HG02763 (cell line): Measurements from ENCODE around the gene ALK.

Experiments used
- ATAC-seq: cut with Tn5 transposase; IDR thresholded peaks from one replicate; pipeline ENCODE4 v1.9.1; 2021; ENCODE audit warnings: mild to moderate bottlenecking, moderate library complexity; ENCODE audit not compliant: unreplicated experiment

ALK gene

DNA sequence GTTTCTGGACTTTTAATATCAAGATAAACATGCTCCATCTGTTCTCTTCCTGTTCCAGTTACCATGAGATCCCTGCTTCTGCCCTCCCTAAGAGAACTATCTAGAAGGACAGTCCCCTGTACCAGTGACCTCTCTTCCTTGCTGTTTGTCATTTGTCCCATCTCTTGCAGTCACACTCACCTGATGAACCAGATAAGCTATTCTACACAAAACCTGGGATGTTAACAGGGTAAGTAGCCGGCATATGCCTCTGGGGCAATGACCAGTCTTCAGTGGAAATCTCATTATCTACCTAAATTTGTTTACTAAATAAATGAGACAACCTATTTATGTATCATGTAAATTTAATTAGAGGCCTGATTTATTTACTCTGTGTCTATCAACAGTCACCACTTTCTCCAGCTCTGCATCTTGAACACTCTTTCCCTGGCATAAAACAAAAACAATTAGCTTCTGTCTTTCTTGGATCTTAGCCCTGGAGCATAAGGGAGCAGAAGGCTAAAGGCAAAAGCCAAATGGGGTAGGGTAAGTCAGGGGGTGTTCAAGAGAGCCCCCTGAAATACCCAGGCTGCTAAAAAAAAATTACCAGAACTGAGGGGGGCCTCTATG is 337.7 kb downstream of the ALK start:
- ATAC-seq = peak; percentile 20

DNA sequence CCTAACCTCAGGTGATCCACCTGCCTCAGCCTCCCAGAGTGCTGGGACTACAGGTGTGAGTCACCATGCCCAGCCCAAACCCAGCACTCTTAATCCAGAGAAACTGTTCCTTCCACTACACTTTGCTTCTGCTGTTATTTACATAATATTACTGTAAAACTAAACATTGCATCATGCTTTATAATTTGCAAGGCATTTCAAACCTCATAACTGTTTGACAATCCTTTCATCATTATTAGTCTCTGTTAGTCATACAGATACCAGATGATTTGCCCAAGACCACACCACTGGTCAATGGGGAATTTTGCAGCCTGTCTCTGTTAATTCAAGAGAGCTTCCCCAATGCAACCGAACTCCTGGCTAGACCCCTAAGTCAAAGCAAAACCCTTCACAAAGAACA is 338.3 kb downstream of the ALK start:
- ATAC-seq = peak; percentile 53

DNA sequence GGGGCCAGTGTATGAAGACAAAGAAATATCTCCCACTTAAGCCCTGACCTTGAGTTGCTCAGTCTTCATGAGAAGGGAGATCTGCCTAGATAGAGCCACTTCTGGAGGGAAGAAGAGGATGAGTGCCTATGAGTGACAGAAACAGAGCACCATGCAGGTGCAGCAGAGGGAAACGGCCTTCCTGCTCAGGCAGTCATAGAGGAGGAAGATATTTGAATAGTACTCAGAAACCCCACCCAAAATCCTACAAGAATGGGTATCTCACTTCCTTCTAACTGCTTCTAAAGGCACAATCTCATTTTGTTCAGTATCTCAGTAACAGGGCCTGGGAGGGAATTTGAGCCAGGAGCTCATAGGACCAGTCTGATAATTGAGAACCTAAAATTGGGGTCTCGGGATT is 339.3 kb downstream of the ALK start:
- ATAC-seq = no peak

DNA sequence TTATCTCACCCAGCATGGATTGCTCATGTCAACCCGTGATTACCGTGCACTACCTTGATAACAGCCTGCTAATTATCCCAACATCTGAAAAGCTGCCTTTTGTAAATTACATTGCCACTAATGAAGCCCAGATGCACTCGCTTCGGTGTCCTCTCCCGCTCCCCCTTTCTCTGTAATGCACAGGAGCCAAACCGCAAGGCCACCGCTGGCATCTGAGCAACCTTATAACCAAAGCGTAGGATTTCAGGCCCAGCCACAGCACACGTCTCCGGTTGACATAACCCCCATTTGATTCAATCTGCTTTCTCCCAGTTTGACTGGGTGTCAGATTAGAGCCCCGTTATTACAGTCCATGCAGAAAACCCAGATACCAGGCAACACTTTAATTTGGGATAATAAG is 341.2 kb downstream of the ALK start:
- no peak for ATAC-seq

DNA sequence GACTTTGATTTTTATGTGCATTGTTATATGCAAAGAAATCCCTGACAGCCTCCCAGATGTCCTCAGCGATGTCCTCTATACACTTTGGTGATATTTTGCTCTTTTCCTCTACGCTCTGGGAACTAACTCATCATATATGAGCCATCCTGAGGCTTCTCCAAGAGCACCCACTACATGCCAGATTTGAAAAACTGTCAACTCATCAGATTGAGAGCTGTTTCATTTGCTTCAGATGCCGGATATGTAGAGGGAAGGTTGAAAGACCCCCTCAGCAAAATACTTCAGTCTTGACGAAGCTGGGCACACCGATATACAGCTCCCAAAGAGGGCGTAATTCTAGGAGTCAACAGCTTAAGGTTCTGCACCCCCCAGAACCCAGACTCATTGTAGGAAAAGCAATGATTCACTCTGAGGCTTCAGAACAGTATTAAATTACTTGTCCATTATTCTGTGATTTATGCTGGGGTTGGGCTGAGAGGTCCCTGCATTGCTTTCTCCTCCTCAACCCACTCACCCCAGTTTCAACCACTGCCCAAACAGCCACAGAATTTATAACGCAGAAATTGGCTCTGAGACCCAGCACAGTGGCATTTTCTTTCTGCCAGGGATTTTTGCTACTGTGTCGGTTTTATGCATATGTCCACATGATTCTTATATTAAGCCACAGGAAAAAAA is 341.8 kb downstream of the ALK start:
- ATAC-seq = no peak

DNA sequence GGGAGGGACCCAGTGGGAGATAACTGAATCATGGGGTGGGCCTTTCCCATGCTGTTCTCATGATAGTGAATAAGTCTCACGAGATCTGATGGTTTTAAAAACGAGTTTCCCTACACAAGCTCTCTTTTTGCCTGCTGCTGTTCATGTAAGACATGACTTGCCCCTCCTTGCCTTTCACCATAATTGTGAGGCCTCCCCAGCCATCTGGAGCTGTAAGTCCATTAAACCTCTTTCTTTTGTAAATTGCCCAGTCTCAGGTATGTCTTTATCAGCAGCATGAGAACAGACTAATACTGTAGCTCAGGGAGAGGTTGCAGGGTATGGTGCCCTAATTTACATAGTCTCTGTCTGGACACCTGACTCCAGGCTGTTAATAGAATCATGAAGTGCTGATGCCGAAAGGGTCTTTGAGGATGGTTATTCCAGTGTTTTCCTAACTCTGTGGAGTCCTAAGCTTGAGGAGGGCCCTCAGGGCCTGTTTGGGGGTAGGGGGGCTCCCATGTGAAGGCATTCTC is 343.2 kb downstream of the ALK start:
- ATAC-seq = no peak

DNA sequence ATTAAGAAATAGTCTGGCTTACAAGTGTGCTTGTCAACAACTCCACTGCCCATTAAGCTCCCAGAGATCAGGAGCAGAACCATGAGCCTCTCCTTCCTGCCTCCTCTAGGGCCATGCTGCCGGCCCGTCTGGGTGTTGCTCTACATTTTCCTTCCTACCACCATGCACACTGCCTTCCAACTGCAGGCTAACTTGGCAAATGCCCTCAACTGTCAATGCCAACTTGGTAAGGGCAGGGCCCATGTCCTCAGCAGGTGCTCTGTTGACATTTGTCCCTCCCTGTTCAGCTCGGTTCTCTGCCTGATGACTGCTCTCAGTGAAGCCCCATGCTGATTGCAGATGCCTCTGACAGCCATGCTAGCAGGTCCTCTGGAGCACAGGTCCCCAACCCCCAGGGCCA is 345.2 kb downstream of the ALK start:
- ATAC-seq = no peak

DNA sequence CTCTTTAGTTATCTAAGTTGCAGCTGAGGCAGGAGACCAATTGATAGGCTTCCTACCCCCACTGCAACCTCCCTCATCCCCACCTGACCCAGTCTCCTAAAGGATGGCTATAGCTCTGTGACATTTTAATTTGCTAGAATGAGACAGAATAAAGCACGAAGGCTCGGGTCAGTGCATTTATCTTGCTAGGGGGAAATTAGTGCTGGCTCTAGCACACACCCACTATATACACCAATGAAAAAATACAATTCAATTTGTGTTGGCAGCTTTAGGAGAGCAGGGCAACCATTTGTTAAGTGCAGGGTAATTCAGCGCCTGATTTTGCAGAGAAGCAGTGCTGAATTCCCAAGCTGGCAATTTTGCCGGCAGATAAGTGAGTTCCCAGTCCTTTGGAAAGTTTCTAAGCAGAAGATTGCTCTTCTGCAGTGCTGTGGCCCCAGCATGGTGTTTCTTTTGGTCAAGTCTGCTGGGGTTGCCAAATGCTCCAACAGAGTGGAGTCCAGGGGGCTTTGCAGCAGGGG is 346.0 kb downstream of the ALK start:
- no peak for ATAC-seq

DNA sequence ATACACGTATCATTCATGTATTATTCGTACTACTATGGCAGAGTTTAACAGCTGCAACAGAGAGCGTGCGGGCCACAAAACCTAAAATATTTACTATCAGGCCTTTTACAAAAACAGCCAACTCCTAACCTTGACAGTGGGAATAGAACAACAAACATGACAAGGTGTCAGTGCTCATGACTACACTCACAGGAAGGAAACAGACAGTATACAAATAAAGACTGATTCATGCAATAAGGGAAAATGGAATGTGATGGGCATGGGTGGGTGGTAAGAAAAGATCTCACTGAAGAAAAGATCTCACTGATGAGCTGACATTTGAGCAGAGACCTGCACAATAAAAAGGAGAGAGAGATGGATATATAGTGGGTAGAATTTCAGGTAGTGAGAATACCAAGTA is 347.8 kb downstream of the ALK start:
- no peak for ATAC-seq

DNA sequence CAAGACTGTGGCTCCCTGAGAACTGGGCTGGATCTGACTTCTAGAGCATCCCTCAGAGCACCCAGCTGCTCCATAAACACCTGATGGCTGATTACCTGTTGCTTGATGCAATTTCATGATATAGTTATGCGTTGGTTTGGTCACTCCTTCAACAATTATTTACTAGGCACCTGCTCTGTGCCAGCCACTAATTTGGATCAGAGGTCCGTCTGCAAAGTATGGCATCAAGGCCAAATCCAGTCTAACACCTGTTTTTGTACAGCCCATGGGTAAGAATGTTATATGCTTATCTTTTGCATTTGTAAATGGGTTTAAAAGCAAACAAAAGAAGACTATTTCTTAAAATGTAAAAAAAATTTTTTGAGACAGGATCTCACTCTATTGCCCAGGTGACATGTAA is 348.2 kb downstream of the ALK start:
- no peak for ATAC-seq

DNA sequence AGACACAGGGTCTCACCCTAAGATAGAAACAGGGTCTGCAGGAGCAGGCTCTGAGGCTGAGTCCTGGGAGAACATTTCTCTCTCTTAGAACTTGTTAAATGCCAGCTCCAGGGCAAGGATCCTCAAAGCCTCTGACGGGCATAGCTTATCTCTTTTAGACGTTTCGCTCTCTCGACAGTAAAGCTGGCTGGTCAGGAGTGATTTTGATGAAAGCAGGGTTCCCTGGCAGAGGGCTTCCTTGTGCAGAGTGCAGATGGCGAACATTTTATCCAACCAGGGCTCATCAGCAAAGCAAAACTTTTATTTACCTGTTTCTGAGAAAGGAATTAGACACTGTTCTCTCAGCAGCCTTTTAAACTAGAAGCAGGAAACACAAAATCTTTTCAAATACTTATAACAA is 350.8 kb downstream of the ALK start:
- no peak for ATAC-seq

DNA sequence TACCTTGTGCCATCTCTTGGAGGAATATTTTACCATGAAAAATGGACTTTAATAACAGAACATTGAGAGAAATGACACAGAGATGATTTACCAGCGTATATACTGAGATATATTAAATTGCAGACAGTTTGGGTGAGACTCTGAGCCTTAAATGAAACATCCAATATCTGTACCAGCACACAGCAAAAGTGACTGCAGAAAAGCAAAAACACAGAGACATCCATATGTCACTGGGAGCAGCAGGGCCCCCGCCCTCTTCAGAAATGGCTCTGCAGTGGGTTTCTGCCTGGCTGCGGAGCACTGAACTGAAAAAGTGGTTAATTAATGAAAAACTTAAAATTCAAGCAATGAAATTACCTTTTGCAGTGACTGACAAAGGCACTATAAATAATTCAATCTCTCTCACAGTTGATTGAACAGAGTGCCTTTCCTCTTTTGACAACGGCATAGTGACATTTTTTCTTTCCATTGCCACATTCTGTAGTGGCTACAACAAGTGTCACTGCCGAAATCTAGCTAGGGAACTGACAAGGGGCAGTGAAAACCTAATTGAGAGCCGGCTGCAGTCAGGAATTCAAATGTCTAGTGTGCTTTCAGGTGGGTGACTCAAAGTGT is 353.4 kb downstream of the ALK start:
- no peak for ATAC-seq

DNA sequence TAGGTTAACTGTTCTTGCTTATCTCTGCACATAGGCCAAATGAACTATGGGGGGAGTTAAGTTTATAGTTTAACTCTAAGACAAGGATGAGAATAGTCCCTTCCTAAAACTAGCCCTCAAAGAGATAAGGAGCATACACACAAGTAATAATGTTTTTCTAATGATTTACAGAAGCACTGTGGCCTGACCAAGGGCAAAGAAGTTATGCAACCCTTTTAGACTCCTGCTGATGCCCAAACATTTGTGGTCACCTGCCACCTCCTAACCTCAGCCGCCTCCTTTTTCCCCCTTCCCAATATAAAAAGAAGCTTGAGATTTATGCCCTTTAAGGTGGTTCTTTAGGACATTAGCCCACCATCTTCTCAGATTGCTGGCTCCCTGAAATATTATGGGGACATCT is 357.7 kb downstream of the ALK start:
- ATAC-seq = no peak

DNA sequence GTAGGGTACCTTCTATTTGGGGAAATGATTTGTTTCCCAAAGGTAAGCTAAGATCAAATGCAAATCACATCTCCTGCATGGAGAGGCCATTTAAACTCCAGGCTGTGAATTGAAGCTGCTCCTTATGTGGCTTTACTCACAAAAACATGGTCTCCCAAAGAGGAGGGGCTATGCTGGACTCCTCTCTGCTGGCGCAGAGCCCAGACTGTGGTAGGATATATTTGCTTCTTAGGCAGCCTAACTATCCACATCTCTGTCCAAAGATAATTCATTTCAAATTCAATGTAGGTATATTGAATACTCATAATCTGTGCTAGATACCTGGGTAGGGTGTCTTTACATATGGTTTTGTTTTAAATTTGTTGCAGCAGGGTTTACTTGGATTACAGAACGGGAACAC is 358.5 kb downstream of the ALK start:
- ATAC-seq = no peak

DNA sequence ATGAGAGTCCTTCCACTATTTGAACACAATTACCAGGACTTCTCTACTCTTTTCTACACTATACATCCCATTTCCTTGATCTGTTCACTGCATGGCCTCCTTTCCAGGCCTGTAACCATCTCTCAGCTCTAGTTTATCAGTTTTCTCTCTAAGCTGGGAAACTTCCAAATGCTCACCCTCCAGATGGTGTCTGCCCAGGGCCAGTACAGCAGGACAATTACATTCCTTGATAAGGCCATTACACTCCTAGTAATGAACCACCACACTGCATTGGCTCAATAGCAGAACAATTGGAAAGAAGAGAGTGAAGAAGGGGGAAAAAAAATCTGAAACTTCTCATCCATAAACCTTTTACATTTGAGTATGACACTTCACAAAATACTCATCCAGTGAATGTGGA is 359.1 kb downstream of the ALK start:
- no peak for ATAC-seq

DNA sequence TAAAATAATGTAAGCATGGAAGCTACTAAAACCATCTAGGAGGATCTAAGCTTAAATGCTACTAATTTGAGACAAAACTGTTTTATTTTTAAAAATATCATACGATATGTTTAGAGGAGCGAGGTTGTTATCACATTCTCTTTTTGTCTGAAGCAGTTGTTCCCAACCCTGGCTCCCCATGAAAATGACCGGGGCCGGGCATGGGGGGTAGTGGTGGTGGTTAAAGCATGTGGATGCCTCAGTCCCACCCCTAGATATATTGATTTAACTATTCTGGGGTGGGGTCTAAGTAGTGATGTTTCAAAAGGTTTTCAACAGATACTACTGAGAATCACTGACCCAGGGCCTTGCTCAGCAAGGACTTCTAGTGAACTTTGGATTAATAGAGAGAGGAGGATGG is 359.8 kb downstream of the ALK start:
- no peak for ATAC-seq

DNA sequence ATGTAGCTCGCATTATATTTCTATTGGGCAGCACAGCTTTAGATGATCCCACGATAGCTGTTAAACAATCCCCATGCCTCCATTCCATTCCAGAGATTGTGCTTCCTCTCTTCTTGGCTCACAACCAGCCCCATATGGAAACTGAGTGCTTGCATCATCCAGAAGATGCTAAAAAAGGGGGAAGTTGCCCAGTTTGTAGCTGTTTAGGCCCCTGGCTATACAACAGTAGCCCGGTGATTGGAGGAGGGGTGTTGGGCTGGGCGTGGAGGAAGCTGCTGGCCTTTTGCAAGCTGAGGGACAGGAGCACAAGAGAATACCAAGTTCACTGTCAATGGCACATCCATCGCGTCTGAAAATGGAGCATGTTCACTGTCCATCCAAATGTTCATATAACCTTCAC is 360.2 kb downstream of the ALK start:
- no peak for ATAC-seq

DNA sequence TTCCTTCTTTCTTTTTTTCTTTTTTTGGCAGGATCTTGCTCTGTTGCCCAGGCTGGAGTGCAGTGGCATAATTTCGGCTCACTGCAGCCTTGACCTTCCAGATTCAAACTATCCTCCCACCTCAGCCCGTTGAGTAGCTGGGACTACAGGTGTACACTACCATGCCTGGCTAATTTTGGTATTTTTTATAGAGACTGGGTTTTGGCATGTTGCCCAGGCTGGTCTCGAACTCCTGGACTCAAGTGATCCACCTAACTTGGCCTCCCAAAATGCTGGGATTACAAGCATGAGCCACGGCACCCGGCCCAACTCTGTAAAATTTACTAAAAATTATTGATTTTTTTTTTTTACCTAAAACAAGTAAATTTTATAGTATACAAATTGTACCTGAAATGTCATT is 360.8 kb downstream of the ALK start:
- no peak for ATAC-seq

DNA sequence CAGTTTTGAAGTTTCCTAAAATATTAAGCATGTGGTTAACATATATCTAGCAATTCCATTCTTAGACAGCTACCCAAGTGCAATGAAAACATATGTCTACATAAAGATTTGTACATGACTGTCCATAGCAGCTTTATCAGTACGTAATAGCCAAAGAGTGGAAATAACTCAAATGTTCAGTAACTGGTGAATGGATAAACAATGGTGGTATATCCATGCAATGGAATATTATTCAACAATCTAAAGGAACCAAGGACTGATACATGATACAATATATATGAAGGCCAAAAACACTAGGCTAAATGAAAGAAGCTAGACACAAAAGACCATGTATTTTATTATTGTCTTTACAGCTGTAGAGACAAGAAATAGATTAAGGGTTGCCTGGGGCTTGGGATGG is 361.4 kb downstream of the ALK start:
- ATAC-seq = no peak

DNA sequence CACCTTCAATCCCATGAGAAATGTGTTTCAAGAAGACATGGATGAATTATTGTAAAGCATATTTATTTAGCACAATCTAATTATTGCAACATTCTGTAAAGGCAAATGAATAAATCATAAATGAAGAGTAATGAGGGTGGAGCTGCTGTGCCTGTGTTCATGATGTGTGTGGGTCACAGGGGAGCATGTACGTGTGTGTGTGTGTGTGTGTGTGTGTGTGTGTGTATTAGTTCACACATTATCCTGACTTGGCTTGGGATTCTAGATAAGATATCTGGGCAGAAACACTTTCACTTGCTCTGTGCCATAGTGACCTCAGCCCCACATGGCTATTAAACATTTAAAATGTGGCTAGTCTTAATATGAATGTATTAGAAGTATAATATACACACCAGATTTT is 361.8 kb downstream of the ALK start:
- no peak for ATAC-seq

DNA sequence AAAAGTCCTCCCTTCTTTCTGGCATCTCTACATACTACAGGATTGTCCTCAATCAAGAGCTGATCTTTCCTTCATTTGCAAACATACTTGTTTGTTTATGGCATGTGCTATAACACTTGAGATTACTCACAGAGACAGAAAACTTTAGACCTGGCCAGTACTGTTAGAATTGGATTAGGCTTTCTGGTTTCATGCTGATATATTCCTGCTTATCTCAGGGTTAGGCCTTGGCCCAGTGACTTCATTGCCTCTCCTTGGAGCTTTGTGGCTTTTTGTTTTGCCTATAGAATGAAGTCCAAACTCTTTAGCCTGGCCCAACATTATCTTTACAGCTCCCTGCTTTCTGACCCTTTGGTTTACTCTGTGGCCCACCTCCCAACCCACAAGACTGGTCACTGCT is 363.3 kb downstream of the ALK start:
- ATAC-seq = no peak

DNA sequence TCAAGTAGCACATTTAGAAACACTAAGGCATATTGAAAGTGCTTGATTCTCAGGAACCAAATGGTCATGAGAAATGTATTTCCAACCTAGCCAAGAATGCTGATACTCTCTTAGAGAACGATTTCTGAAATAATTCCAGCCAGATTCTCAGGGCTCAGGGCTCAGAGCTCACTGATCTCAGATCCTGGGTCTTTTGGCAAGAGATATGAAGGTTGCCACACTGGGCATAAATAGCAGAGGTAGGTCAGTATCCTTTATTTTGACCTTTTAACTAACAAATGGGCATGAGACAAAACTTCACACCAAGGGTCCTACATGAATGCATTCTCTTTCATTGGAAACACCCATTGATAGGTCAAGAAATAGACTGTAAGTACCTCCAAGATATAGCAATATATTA is 364.1 kb downstream of the ALK start:
- ATAC-seq = no peak
